Trophoblast cell (in vitro differentiated cells and primary cell): ENCODE measurements around the gene HCRTR1.

ENCODE experiments used
- DNase-seq, 2 donors: peaks; one replicate each; pipeline ENCODE4 v3.0.0-alpha.2; 2016
- H2AFZ ChIP-seq: 2 replicates; pipeline ENCODE4 v1.6.1; 2013; ENCODE audit warnings: low read length, moderate library complexity, mild to moderate bottlenecking; ENCODE audit not compliant: insufficient read depth, poor library complexity
- H2AK5ac ChIP-seq: 2 replicates; pipeline ENCODE4 v1.6.1; 2013; ENCODE audit warnings: mild to moderate bottlenecking, low read length
- H2BK120ac ChIP-seq: 2 replicates; pipeline ENCODE4 v1.6.1; 2013; ENCODE audit warnings: low read length, mild to moderate bottlenecking, moderate library complexity; ENCODE audit not compliant: insufficient read depth, poor library complexity
- H2BK12ac ChIP-seq: 2 replicates; pipeline ENCODE4 v1.6.1; 2013; ENCODE audit warnings: mild to moderate bottlenecking, low read length, moderate library complexity
- H2BK5ac ChIP-seq: 2 replicates; pipeline ENCODE4 v1.6.1; 2013; ENCODE audit warnings: low read length, low read depth, moderate library complexity, mild to moderate bottlenecking; ENCODE audit not compliant: poor library complexity
- H3K14ac ChIP-seq: 2 replicates; pipeline ENCODE4 v1.6.1; 2013; ENCODE audit warnings: mild to moderate bottlenecking, low read length
- H3K18ac ChIP-seq: 2 replicates; pipeline ENCODE4 v1.6.1; 2013; ENCODE audit warnings: mild to moderate bottlenecking, low read length
- H3K23ac ChIP-seq: 2 replicates; pipeline ENCODE4 v1.6.1; 2013; ENCODE audit warnings: low read length
- H3K27ac ChIP-seq: 2 replicates; pipeline ENCODE4 v1.5.1; 2013; ENCODE audit warnings: low read depth, mild to moderate bottlenecking, inconsistent platforms, low read length, moderate library complexity
- H3K27me3 ChIP-seq: 2 replicates; pipeline ENCODE4 v1.6.1; 2013; ENCODE audit warnings: inconsistent platforms, mild to moderate bottlenecking, low read length, moderate library complexity; ENCODE audit not compliant: insufficient read depth
- H3K36me3 ChIP-seq, 2 experiments: 1 replicate in 1 of 2; 2 replicates in 1 of 2; pipeline ENCODE4 v1.6.1; 2013; ENCODE audit warnings: low read length in 2 of 2, mild to moderate bottlenecking in 2 of 2, moderate library complexity in 1 of 2; ENCODE audit not compliant: insufficient read depth in 2 of 2, control insufficient read depth in 1 of 2
- H3K4ac ChIP-seq: 2 replicates; pipeline ENCODE4 v1.6.1; 2013; ENCODE audit warnings: low read depth, mild to moderate bottlenecking, low read length, moderate library complexity
- H3K4me1 ChIP-seq, 2 experiments: 1 replicate in 1 of 2; 2 replicates in 1 of 2; pipeline ENCODE4 v1.6.1; 2013; ENCODE audit warnings: low read length in 2 of 2, mild to moderate bottlenecking in 2 of 2, moderate library complexity in 1 of 2; ENCODE audit not compliant: insufficient read depth in 2 of 2, control insufficient read depth in 1 of 2
- H3K4me2 ChIP-seq: 2 replicates; pipeline ENCODE4 v1.6.1; 2013; ENCODE audit warnings: inconsistent platforms, mild to moderate bottlenecking, low read length, moderate library complexity
- H3K4me3 ChIP-seq: 2 replicates; pipeline ENCODE4 v1.5.1; 2013; ENCODE audit warnings: mild to moderate bottlenecking, low read depth, low read length, inconsistent platforms
- H3K79me1 ChIP-seq: one replicate; pipeline ENCODE4 v1.6.1; 2013; ENCODE audit warnings: low read length
- H3K79me2 ChIP-seq: 2 replicates; pipeline ENCODE4 v1.6.1; 2013; ENCODE audit warnings: low read length, mild to moderate bottlenecking; ENCODE audit not compliant: control insufficient read depth, insufficient read depth, poor library complexity
- H3K9ac ChIP-seq: 2 replicates; pipeline ENCODE4 v1.6.1; 2013; ENCODE audit warnings: mild to moderate bottlenecking, low read length
- H3K9me3 ChIP-seq: 2 replicates; pipeline ENCODE4 v1.6.1; 2013; ENCODE audit warnings: low read depth, mild to moderate bottlenecking, control low read depth, inconsistent platforms, low read length; ENCODE audit not compliant: insufficient read depth
- H4K12ac ChIP-seq: 2 replicates; pipeline ENCODE4 v1.6.1; 2013; ENCODE audit warnings: low read depth, mild to moderate bottlenecking, low read length, moderate library complexity
- H4K8ac ChIP-seq: 2 replicates; pipeline ENCODE4 v1.6.1; 2013; ENCODE audit warnings: low read depth, mild to moderate bottlenecking, low read length, moderate library complexity
- H4K91ac ChIP-seq: one replicate; pipeline ENCODE4 v1.6.1; 2013; ENCODE audit warnings: low read depth, mild to moderate bottlenecking, low read length, moderate library complexity
- WGBS: extraction: QIAGEN DNeasy Blood & Tissue Kit; methylation state at CpG from one replicate; pipeline ENCODE4 v1.1.7; 2013; ENCODE audit warnings: missing lambda C conversion rate; ENCODE audit not compliant: insufficient read length, insufficient coverage; ENCODE audit errors: extremely low coverage; 5-methylcytosine and 5-hydroxymethylcytosine counted together

HCRTR1 gene

DNA sequence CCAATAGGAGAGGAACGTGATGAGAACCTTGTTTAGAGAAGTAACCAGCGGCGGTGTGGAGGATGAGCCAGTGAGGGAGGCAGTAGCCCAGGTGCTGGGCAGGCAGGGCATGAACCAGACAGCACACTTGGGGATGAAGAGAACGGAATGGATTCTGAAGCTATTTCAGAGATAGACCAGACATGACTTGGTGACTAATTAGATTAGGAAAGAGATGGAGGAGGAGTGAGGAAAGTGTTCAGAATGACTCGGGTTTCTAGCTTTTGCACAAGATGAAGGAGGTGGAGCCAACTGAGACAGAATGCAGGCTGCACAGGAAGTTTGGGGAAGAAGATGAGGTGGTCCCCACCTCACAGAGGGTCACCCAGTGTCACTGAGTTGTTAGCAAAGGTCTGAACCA, 22.1 kb downstream of the HCRTR1 start:
- Histone ChIP-seq H3K79me1 (peaks cover 49% of the 10 kb centered on the region), H3K27ac (peak overlapping the region; percentile 61), H3K4me1 (peaks cover 27 to 60% of the 10 kb centered on the region in 2 experiments), H2AK5ac (no peak overlapping the region), H4K12ac (no peak overlapping the region), H3K18ac (peak overlapping the region; percentile 52), H3K4me3 (no peak overlapping the region), H3K79me2 (peaks cover 14% of the 10 kb centered on the region), H3K14ac (peak overlapping the region; percentile 45), H3K9ac (no peak overlapping the region), H3K27me3 (no peaks in the 10 kb centered on the region), H4K8ac (no peak overlapping the region), H3K36me3 (peaks cover 0 to 7% of the 10 kb centered on the region in 2 experiments), H2AFZ (no peak overlapping the region), H4K91ac (peak overlapping the region; percentile 91), H3K4me2 (no peak overlapping the region), H2BK120ac (no peak overlapping the region), H3K4ac (peak overlapping the region; percentile 76), H2BK12ac (peak overlapping the region; percentile 30), H2BK5ac (peak overlapping the region; percentile 74), H3K9me3 (no peaks in the 10 kb centered on the region), H3K23ac (no peak overlapping the region)
- WGBS: no CpG with 5 or more reads among the region's 5 CpGs
- peak; percentile 35 to 72 for DNase-seq

DNA sequence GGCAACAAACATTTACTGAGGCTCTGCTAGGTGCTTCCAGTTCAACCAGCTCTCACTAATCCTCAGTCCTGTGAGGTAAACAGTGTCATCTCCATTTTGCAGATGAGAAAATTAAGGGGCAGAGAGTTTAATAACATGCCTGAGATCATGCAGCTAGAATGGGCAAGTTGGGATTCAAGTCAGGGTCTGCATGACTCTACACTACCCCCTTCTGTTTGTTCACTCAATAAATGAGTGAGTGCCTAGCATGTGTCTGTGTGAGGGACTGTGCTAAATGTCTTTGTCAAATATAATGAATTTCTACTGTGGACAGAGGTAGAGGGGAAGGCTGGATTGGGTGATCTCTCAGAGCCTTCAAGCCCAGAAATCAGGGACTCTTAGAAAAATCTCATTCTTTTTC, 22.7 kb downstream of the HCRTR1 start:
- peak overlapping the region; percentile 61 for H3K27ac ChIP-seq
- no peaks in the 10 kb centered on the region for H3K27me3 ChIP-seq
- H2AFZ ChIP-seq: no peak overlapping the region
- peaks cover 15% of the 10 kb centered on the region for H3K79me2 ChIP-seq
- H4K8ac ChIP-seq: no peak overlapping the region
- peaks cover 51% of the 10 kb centered on the region for H3K79me1 ChIP-seq
- peak overlapping the region; percentile 53 for H4K91ac ChIP-seq
- H2AK5ac ChIP-seq: peak overlapping the region; percentile 24
- DNase-seq: no peak
- peak overlapping the region; percentile 38 for H2BK5ac ChIP-seq
- H3K23ac ChIP-seq: no peak overlapping the region
- no peak overlapping the region for H3K9ac ChIP-seq
- H3K9me3 ChIP-seq: no peaks in the 10 kb centered on the region
- no peak overlapping the region for H4K12ac ChIP-seq
- H3K18ac ChIP-seq: peak overlapping the region; percentile 22
- H2BK12ac ChIP-seq: peak overlapping the region; percentile 26
- no peak overlapping the region for H3K14ac ChIP-seq
- peak overlapping the region; percentile 7 for H2BK120ac ChIP-seq
- H3K4me1 ChIP-seq: peaks cover 25 to 55% of the 10 kb centered on the region in 2 experiments
- H3K36me3 ChIP-seq: peaks cover 0 to under 1% of the 10 kb centered on the region in 2 experiments
- no peak overlapping the region for H3K4me2 ChIP-seq
- peak overlapping the region; percentile 32 for H3K4ac ChIP-seq
- no peak overlapping the region for H3K4me3 ChIP-seq

DNA sequence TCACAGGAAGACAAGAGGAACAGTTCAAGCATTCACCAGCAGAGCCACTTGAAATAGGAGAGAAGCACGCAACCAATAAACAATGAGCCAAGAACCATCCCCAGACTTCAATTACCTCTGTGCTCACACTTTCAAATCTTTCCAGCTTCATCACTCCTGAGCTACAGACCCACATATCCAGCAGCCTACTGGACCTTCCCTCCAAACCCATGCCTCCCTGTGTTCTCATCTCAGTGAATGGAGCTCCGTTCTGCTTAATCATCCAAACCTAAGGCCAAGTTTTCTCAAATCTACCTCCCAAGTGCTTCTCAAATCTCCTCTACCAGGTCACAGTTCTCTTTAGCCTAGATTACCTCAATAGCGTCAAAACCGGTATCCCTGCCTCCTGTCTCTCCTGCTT, 23.5 kb downstream of the HCRTR1 start:
- no peaks in the 10 kb centered on the region for H3K36me3 ChIP-seq
- peak overlapping the region; percentile 79 for H2BK5ac ChIP-seq
- no peak overlapping the region for H3K4me3 ChIP-seq
- peak overlapping the region; percentile 7 for H2BK120ac ChIP-seq
- H3K18ac ChIP-seq: peak overlapping the region; percentile 67
- H3K27ac ChIP-seq: peak overlapping the region; percentile 61
- H3K79me2 ChIP-seq: peaks cover 15% of the 10 kb centered on the region
- peaks cover 50% of the 10 kb centered on the region for H3K79me1 ChIP-seq
- H3K14ac ChIP-seq: peak overlapping the region; percentile 4
- H2BK12ac ChIP-seq: peak overlapping the region; percentile 1
- H3K9ac ChIP-seq: no peak overlapping the region
- peak overlapping the region; percentile 73 for H2AK5ac ChIP-seq
- peak overlapping the region; percentile 14 for H3K4me2 ChIP-seq
- peak overlapping the region; percentile 35 for H3K4ac ChIP-seq
- no peak overlapping the region for H3K23ac ChIP-seq
- peak overlapping the region; percentile 44 for H4K8ac ChIP-seq
- H2AFZ ChIP-seq: peak overlapping the region; percentile 52
- H3K4me1 ChIP-seq: peaks cover 27 to 53% of the 10 kb centered on the region in 2 experiments
- no peak for DNase-seq
- H3K9me3 ChIP-seq: no peaks in the 10 kb centered on the region
- H4K91ac ChIP-seq: peak overlapping the region; percentile 53
- WGBS: no CpG with 5 or more reads among the region's 4 CpGs
- no peaks in the 10 kb centered on the region for H3K27me3 ChIP-seq
- H4K12ac ChIP-seq: no peak overlapping the region

DNA sequence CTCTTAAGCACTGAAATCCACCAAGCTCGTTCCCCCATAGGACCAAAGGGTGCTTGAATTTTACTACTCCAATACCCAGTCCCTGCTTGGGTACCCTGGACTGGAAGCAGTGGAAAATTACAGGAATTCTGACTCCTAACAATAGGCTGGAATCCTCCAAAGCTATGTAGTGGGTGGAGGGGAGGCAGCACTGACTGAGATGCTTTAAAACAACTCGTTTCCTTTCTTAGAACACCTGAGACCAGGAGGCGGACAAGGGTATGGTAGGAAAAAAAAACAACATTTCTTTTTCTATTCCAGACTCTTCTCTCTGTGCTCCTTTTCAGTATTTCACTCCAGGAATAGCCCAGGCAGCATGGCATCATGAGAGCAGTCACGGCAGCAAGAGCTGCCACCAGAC, 24.9 kb downstream of the HCRTR1 start:
- Histone ChIP-seq H2BK5ac (peak overlapping the region; percentile 93), H3K36me3 (no peaks in the 10 kb centered on the region), H3K27ac (peak overlapping the region; percentile 91), H3K23ac (no peak overlapping the region), H3K4me2 (peak overlapping the region; percentile 53), H4K91ac (peak overlapping the region; percentile 92), H3K9me3 (no peaks in the 10 kb centered on the region), H3K4me1 (peaks cover 34 to 57% of the 10 kb centered on the region in 2 experiments), H3K18ac (peak overlapping the region; percentile 81), H4K12ac (no peak overlapping the region), H2AFZ (no peak overlapping the region), H2BK120ac (peak overlapping the region; percentile 91), H2BK12ac (peak overlapping the region; percentile 92), H3K9ac (peak overlapping the region; percentile 63), H3K4me3 (no peak overlapping the region), H2AK5ac (peak overlapping the region; percentile 83), H3K14ac (peak overlapping the region; percentile 65), H3K79me1 (peaks cover 62% of the 10 kb centered on the region), H3K4ac (peak overlapping the region; percentile 71), H3K27me3 (no peaks in the 10 kb centered on the region), H3K79me2 (peaks cover 15% of the 10 kb centered on the region), H4K8ac (no peak overlapping the region)
- WGBS: no CpG with 5 or more reads among the region's 4 CpGs
- DNase-seq: no peak
